ENCODE results near the gene CYP24A1.

The CYP24A1 gene

GRCh38 chr20:54204481-54204880 lies 30.7 kb upstream of the CYP24A1 start:
- in situ Hi-C loops (cut with MboI; ENCODE audit: low sequenced_read_pairs): loop anchor here (25.0 kb wide), 1 partner anchor 433 kb away; no protein-coding TSS in a partner anchor

DNA sequence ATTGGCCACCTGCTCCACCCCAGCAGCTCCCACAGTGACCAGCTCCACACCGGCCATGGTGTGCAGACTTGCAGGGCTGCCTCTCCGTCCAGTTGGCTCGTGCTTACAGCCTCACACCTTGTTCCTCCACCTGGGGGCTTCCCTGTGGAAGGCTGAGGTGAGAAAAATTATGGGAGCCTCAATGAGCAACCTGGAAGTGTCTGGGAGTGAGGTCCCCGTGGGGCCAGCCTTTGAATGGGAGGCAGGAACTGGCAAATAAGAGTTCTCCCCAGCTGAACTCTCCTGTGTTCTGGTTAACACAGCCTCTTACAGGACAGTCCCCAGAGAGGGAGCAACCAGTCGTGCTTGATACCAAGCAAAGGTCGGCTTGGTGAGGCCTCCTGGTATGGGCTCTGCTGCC lies 30.3 kb upstream of the CYP24A1 start:
- in situ Hi-C loops (cut with MboI; ENCODE audit: low sequenced_read_pairs): loop anchor here (25.0 kb wide), 1 partner anchor 433 kb away; no protein-coding TSS in a partner anchor

DNA sequence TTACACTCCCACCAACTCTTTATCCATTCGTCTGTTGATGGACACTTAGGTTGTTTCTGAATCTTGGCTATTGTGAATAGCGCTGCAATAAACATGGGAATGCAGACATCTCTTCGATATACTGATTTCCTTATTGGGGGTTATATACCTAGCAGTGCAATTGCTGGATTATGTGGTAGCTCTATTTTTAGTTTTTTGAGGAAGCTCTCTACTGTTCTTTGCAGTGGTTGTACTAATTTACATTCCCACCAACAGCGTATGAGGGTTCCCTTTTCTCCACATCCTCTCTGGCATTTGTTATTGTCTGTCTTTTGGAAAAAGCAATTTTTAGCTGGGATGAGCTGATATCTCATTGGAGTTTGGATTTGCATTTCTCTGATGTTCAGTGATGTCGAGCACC lies 29.5 kb upstream of the CYP24A1 start:
- in situ Hi-C loops (cut with MboI; ENCODE audit: low sequenced_read_pairs): loop anchor here (25.0 kb wide), 1 partner anchor 434 kb away; no protein-coding TSS in a partner anchor

DNA sequence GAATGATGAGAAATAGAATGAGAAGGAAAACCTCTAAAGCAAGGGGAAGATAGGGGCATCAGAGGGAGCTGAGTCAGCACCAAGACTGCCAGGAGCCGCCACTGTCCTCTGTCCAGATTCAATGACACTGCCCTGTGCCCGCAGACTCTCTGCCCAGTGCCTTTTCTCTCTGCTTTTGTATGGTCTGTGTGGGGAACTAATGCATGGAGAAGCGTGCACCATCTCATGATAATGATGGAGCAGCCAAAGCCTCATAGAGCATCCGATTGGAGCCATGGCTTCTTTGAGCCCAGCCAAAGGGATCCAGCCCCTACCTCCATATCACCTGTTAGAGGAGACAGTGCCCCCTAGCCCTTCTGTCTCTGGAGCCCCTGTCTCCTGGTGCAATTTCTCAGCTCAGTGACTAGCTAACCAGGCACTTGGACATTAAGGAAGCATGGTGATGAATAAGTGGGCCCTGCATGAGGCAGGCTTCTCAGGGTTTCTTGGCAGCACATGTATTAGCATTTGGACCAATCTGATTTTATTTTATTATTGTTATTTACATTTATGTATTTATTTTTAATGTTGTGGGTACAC lies 27.6 kb upstream of the CYP24A1 start:
- in situ Hi-C loops (cut with MboI; ENCODE audit: low sequenced_read_pairs): loop anchor here (25.0 kb wide), 1 partner anchor 436 kb away; no protein-coding TSS in a partner anchor

DNA sequence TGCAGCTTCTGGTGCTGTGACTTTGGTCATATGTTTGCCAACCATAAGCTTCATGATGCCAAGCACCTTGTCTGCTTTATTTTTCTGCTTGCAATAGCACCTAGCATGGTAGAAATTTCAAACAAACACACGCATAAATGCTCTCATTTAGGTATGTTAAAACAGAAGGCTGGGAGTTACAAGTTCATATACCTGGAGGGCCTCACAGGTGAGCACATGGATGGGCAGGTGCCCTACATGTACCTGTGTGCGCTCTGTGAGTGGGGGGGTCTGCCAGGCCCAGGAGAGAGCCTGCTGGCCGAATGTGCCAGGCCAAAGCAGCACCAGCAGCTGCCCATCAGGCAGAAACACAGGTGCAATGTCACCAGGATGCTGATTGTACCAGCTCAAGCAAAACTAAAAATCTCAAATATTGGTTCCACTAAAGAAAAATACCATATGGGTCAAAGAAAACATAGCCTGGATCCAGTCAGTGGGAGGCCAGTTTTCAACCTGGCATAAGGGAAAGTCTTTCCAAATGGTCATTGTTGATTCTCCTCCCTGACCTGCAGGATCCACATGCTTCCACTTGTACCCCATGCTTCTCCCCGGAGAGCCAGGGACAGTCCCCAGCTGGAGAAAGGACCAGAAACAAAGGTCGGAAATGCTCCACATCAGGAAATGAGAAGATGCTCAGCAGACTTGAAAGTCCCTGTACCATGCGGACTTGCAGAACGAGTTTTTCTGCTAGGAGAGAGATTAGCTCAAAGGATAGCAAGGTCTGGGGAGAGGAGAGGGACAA lies 26.9 kb upstream of the CYP24A1 start:
- in situ Hi-C loops (cut with MboI; ENCODE audit: low sequenced_read_pairs): loop anchor here (25.0 kb wide), 1 partner anchor 437 kb away; no protein-coding TSS in a partner anchor

GRCh38 chr20:54199721-54200176 lies 26.0 kb upstream of the CYP24A1 start:
- in situ Hi-C loops (cut with MboI; ENCODE audit: low sequenced_read_pairs): loop anchor here (10.0 to 25.0 kb wide), 2 partner anchors 105 to 438 kb away; no protein-coding TSS in a partner anchor

- in situ Hi-C loops (cut with MboI; ENCODE audit: low sequenced_read_pairs): loop anchor here (10.0 kb wide), 1 partner anchor 104 kb away; no protein-coding TSS in a partner anchor
Measured at GRCh38 chr20:54199283-54199682, 25.5 kb upstream of the CYP24A1 start.

DNA sequence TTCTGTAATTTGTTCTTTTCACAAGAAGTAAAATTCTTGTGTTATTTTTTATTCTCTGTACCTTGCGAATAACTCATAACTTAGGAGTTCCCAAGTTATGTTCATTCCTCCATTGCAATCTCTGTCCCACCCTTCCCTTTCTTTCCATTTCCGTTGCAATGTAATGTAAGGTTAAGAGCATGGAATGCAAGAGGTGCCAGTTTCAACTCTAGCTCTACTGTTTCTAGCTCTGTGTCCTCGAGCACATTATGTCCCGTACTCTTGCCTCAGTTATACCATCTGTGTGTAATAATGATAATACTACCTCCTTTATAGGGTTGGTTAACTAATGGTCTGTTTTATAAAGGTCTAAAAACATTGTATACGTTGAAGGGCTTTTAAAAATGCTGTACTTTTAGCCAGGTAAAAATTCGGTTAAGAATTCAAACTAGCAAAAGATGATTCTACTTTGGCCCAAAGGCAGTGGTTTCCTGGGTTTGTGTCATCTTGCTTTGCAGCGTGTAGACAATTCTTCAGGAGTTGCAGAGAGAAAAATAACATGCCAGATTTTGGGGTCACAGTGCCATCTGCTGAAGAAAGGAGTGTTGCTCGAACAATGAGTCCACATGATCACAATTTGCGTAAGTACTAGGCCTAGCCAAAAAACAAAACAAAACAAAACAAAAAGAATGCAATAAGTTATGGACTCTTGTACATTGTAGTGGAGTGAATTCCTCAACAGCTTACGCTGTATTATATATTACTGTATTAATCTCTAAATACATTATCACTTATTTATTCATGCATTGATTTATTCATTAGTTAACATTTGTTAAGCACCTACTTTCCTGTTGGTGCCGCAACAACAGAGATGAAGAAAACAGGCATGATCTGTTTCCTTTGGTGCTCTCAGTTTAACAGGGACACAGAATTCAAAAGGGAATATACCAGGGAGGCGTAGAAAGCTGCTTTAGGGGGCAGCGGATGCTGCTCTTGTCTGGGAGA lies 24.1 kb upstream of the CYP24A1 start:
- in situ Hi-C loops (cut with MboI; ENCODE audit: low sequenced_read_pairs): loop anchor here (10.0 kb wide), 1 partner anchor 103 kb away; no protein-coding TSS in a partner anchor

GRCh38 chr20:54195483-54196472 lies 22.0 kb upstream of the CYP24A1 start:
- in situ Hi-C loops (cut with MboI; ENCODE audit: low sequenced_read_pairs): loop anchor here (10.0 kb wide), 1 partner anchor 101 kb away; no protein-coding TSS in a partner anchor

GRCh38 chr20:54194724-54195438 lies 21.1 kb upstream of the CYP24A1 start:
- in situ Hi-C loops (cut with MboI; ENCODE audit: low sequenced_read_pairs): loop anchor here (10.0 kb wide), 1 partner anchor 100 kb away; no protein-coding TSS in a partner anchor

DNA sequence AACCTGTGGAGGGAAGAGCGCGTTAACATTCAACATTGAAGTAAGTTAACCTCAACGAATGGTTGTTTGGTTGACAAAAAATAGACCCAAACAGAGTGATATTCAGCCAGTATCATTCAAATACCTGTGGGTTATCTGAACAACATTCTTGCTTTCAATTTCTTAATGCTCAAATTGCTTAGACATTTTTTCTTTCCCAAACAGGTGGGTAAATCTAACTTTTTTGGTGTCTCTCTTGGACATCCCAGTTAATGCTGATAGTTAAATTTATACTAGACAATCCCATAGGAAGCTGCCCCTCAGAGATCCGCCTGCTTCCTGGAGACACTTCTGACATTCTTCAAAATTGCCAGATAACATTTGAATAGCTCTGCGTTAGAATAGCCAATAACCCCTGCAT lies 20.0 kb upstream of the CYP24A1 start:
- in situ Hi-C loops (cut with MboI; ENCODE audit: low sequenced_read_pairs): loop anchor here (10.0 kb wide), 1 partner anchor 99 kb away; no protein-coding TSS in a partner anchor

- in situ Hi-C loops (cut with MboI; ENCODE audit: low sequenced_read_pairs): loop anchor here (10.0 kb wide), 1 partner anchor 95 kb away; no protein-coding TSS in a partner anchor
Measured at GRCh38 chr20:54190217-54190616, 16.4 kb upstream of the CYP24A1 start.

- in situ Hi-C loops (cut with MboI; ENCODE audit: low sequenced_read_pairs): loop anchor here (10.0 kb wide), 1 partner anchor 95 kb away; no protein-coding TSS in a partner anchor
Measured at GRCh38 chr20:54189630-54190029, 15.8 kb upstream of the CYP24A1 start.

DNA sequence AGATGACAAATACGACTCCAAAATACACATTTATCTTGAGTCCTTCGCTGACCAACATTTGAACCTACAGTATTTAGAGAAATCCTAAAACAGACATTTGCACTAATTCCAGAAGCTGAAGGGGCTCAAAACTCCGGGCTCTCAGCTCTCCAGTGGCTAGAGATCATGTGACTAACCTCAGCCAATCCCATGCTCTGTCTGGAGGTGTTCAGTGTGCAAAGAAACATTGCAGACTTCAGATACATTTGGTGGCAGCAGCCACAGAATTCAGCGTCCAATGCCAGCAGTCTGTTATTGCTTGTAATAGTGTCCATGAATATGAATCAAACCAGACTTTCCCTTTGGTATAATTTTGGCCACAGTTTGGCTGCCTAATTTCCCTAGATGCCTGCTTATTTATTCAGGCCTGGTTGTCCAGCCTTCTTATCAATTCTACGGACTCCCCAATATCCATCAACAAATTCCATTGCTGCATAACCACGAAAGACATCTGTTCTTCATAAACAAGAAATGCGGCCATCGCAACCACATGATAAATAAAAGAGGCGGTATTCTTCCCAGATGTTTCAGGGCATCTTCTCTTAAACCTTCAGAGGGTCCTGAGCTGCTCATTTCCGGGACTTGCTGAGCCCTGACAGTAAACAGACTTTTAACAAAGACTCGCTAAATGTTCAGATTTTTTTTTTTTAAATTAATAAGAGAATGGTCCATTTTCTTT lies 14.5 kb upstream of the CYP24A1 start:
- in situ Hi-C loops (cut with MboI; ENCODE audit: low sequenced_read_pairs): no loop called here

- in situ Hi-C loops (cut with MboI; ENCODE audit: low sequenced_read_pairs): no loop called here
Measured at GRCh38 chr20:54184904-54185626, 11.3 kb upstream of the CYP24A1 start.

GRCh38 chr20:54184071-54184470 lies 10.3 kb upstream of the CYP24A1 start:
- in situ Hi-C loops (cut with MboI; ENCODE audit: low sequenced_read_pairs): no loop called here

DNA sequence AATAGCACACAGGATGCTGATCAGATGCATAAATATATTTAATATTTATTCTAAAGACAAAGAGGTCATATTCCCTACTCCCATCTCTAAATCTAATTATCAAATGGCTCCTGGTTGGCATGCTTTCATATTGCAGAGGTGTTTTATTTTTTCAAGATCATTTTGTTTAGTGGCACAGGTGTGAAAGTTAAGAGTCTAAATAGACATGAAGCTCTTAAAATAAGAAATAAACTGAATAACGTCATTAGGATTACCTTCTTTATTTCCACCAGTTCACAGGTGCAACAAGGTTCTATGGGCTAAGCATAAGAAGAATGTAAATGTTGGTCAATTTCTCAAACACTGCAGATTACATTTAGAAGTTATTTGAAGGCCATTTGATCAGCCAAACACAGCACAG lies 7.1 kb upstream of the CYP24A1 start:
- in situ Hi-C loops (cut with MboI; ENCODE audit: low sequenced_read_pairs): no loop called here
